Brain pericyte (primary cell): ENCODE measurements around the gene DLG1.
A peak's percentile ranks its signal among the peaks of the same experiment; 100 is the strongest.
"Not testable (repeated sequence)": the region's sequence is repeated elsewhere in the genome, so short reads cannot be mapped to it uniquely, and the experiment has no call there.

Source experiments
- DNase-seq: peaks from one replicate; pipeline ENCODE4 v3.0.0-alpha.2; 2012; ENCODE audit warnings: low read depth, low spot score

Gene DLG1

DNA sequence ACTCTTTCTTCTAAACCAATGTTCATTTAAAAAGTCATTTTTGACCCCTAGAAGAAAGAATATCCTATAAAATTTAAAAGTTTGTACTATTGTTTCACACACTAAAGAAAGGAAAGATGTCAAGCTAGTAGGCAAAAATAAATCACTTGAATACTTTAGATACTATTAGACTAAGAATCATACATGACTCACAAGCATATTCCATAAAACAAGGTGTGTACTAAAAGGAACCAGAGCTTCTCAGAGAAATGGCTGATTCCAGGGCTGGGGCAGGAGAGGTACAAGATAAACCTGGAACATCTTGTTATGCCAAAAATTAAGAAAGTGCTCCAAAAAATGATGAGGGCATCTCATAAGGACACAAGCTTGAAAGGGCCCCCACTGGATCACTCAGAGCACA is 8.7 kb downstream of the DLG1 start:
- DNase-seq: no peak

DNA sequence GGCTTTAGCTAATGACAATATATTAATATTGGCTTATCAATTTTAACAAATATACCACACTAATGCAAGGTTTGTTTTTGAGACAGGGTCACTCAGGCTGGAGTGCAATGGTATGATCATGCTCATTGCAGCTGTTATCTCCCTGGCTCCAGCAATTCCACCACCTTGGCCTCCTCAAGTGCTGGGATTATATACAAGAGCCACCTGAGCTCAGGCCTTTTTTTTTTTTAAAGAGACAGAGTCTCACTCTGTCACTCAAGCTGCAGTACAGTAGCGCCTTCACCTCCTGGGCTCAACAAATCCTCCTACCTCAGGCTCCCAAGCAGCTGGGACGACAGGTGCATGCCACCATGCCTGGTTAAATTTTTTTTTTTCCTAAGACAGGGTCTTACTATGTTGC is 11.7 kb downstream of the DLG1 start:
- no peak for DNase-seq

DNA sequence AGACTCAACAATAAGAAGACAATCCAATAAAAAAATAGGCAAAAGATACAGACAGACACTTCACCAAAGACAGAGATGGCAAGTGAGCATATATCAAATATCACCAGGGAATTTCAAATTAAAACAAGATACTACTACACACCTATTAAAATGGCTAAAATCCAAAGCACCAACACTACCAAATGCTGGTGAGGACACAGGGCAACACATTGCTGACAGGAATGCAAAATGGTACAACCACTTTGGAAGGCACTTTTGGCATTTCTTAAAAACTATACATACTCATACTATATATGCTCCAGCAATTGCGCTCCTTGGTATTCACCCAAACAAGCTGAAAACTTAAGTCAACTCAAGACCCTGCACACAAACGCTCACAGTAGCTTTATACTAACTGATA is 12.9 kb downstream of the DLG1 start:
- no peak for DNase-seq

DNA sequence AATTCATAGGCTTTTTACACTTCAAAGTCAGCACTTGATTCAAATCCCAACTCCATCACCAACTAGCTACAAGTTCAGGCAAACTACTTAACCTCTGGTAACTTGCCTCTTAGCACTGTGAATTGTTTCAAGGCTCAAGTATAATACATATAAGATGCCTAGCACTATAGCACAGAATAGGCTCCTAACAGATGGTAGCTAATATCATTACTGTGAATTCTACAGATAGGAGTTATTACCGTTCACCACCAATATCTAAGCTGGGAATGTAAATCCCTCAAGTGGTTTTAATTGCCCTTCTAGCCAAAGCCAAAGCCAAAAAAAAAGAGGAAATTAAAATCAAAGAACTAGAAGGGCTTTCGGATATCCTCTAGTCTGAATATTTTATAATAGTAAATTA is 15.4 kb downstream of the DLG1 start:
- no peak for DNase-seq

DNA sequence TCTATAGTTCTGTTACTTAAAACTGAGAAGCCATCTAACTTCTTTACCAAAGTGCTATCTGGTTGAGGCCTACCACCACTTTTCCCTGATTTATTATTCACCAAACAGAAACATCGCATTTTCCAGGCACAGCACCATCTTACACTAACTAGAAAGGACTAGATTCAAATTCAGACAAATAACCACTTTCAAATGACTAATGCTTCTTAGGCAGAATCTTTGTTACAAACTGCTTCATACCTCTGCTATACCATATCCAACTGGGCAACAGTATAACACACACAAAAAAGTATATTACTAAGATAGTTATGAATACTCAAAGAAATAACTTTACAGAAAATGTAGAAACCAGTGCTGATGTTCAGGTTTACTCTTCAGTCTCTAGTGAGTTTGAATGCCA is 16.6 kb downstream of the DLG1 start:
- DNase-seq: no peak

DNA sequence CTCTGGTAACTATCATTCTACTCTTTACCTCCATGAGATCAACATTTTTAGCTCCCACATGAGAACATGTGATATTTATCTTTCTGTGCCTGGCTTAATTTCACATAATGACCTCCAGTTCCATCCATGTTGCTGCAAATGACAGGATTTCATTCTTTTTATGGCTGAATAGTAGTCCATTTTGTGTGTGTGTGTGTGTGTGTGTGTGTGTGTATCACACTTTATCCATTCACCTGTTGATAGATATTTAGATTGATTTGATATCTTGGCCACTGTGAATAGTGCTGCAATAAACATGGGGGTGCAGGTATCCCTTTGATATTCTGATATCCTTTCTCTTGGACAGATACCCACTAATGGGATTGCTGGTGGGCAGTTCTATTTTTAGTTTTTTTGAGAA is 18.3 kb downstream of the DLG1 start:
- DNase-seq: no peak

DNA sequence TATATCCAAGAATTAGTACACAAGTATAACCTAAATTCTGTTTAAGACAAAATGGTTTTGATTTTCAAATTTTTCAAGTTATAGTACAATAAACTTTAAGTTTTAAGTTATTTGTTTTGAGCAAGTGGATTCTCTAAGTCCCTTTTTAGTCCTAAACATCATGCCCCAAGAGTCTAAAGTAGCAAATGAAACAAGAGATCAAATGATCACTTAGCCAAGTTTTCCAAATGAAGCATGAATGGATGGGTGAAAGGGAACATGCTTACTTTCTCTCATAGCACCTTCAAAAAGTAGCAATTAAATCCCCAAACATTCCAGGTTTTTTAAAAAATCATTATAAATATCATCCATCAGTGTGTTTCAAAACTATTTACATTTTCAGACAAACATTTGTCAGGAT is 19.5 kb downstream of the DLG1 start:
- DNase-seq: no peak

DNA sequence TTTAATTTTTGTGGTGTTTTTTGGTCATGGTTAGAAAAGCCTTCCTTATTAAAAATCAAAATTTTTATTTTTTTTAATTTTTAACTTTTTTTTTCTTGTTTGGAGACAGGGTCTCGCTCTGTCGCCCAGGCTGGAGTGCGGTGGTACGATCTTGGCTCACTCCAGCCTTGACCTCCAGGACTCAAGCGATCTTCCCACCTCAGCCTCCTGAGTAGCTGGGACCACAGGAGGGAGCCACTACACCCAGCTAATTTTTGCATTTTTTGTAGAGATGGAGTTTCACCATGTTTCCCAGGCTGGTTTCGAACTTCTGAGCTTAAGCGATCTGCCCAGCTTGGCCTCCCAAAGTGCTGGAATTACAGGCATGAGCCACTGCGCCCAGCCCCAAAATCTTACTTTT is 21.6 kb downstream of the DLG1 start:
- not testable (repeated sequence) for DNase-seq

DNA sequence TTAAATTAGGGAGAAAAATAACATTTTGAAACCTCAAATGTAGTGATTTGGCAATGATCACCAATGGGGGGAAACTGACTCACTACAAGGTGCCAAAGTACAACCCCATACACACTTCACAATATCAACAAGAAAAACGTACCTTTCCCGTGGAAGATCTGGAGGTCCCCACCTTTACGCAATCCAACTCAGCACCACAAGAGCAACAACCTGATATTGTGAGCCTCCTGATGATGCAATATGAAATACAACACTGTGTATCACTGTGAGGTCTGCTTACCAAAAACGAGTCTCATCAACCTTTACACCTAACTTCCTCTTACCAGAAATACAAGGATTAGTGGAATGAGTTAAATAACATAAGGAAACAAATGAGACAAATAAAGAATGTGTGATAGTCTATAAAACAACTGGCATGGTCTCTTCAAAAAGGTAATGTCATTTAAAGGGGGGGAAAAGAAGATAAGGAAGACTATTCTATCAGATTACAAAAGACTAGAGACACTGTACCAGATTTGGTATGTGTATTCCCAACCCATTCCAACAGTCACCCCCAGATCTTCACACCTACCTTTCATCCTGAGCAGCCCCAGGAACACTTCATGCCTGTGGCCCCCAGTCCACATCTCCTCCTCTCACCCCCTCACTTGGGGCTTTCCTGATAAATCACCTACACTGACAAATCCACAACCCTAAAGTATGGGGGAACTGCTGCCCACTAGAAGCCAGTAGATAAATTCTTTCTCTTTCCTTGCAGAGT is 27.7 kb downstream of the DLG1 start:
- DNase-seq: no peak

DNA sequence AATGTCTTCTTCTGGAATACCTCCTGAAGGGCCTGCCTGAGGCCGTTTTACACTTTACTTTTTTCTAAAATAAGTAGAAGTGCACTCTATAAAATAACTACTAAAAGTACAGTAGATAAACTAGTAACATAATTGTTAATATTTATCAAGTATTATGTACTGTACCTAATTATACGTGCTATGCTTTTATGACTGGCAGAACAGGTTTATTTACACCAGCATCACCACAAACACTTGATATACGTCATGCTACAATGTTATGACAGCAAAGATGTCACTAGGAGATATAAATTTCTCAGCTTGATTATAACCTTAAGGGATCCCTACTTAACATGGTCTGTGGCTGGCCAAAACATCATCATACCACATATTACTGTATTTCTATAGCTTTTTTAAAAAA is 29.4 kb downstream of the DLG1 start:
- DNase-seq: no peak

DNA sequence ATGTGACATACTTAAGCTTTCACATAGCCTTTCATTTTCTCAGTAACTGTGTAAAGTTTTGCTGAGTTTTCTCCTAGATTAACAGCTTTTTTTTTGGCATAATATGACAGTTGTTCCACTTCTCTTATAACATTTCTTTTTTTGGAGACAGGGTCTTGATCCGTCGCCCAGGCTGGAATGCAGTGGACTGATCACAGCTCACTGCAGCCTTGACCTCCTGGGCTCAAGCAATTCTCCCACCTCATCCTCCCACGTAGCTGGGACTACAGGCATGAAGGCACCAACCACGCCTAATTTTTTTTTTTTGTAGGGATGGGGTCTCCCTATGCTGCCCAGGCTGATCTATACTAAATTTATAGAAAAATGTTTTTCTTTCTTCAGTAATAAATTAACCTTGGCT is 30.1 kb downstream of the DLG1 start:
- DNase-seq: no peak

DNA sequence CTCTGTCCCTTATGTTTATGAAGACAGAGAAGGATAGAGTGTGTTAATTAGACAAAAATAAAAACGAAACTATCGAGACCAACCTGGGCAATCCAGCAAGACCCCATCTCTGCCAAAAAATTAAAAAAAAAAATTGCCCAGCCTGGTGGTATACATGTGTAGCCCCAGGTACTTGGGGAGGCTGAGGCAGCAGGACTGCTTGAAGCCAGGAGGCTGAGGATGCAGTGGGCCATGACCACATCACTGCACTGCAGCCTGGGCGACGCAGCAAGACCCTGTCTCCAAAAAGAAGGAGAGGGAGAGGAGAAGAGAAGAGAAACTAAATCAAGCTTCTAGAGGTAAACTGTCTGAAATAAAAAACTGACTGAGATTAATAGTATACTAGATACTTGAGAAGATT is 32.1 kb downstream of the DLG1 start:
- DNase-seq: no peak

DNA sequence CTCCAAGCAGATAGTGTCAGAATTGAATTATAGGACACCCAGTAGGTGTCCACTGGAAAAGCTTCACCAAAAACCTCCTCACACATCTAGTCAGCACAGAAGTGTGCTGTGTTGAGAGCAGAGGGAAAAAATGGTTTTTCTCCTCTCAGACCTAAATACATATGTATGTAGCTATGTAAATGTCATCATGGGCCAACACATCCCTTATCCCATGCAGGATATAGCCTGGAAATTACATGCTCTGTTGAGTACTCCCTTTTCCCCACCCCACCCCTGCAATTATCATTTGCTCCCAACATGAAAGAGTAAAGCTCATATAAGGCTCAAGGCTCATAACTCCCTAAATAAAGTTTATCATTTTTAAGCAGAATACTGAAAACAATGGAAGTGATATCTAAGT is 35.7 kb downstream of the DLG1 start:
- DNase-seq: no peak

DNA sequence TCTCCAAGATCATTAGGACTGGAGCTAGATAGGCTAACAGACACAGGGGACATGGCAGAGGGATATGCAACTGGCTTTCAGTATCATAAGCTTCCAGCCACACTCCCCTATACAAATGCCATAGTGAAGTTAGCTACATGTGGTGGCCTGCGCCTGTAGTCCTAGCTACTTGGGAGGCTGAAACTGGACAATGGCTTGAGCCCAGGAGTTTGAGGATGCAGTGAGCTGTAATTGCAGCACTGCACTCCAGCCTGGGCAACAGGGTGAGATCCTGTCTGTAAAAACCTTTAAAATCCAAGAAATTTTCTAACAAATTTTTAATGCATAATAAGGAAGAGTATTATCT is 37.3 kb downstream of the DLG1 start:
- no peak for DNase-seq

DNA sequence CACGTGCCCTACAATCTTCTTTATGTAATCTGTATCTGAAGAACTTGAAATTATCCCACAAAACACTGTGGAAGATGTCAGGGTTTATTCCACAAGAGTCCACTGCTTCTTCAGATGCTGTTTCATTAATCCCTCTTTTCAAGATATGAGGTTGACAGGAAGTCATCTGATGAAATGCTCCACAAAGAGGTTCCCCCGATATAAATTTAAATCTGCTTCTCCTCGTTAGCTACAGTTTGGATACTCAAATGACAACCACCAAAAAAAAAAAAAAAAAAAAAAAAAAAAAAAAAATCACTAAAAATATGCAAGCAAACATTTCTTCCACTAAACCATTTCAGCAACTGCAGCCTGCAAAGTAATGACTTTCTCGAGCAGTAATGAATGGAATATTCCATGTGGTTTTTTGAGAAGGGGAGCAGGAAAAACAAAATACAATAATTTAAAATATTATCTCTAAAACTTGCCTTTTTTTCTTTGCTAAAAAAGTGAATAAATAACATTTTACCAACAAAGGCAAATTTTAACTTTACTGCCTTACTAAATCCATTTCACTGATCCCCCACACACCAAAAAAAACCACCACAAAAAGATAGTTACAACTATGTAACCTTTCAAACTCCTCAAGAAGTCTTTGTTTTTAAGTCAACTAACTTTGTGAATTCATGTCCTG is 37.8 kb downstream of the DLG1 start:
- no peak for DNase-seq

DNA sequence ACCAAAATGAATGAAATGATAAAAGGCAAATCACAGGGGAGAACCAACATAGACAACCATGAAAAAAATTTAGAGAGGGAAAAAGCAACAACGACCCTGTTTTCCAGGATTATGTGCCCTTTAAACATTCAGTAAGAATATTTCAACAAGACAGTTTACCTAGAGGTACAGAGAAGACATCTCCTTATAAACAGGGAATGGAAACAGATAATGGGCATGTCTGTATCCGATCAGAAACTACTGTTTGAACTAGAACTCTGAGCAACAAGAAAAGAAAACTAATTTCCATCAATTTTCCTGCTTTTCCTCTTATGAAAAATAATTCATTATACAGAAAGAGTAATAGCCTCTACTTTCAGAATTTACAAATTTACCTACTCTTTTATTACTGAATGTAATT is 39.3 kb downstream of the DLG1 start:
- DNase-seq: no peak

DNA sequence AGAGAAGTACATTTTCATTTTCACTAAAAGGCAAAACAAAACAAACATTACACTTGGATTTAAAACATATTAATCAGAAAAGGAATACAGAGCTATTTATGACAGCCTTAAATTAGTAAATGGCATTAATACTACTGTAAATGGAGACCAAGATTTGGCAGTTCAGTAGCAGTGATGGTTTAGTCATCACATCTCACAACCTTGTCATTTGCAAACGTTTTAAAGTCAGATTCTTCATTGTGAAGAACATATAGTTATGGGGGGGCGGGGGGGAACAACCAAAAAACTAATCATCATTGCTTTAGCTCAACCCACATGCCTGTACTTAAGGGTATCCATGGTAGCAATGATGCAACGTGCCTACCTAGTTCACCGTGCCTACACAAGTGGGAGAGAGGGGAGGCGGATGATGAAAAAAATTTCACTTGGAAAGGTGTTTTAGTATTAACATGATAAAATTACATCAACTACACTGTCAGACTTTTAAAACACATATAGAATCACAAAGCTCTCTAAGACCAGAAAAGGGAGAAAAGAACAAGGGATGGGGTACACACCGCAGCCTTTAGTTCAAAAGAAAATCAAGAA is 40.1 kb downstream of the DLG1 start:
- DNase-seq: no peak

DNA sequence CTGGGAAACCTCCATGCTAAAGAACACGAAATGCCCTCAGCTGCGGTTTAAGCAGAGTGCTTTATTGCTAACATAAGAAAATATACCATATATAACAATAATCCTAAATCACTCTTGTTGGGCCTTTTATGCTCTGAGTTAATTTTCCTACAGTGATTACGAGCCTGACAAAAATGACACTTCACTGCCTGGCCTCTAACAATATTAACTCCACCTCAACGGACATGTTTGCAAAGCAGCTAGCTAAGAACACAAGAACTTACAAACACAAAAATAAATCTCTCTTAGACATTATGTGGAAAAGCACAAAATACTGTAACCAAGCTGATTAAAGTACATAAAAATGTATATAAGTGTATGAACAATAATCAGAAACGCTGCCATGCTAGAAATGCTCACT is 40.7 kb downstream of the DLG1 start:
- DNase-seq: no peak

DNA sequence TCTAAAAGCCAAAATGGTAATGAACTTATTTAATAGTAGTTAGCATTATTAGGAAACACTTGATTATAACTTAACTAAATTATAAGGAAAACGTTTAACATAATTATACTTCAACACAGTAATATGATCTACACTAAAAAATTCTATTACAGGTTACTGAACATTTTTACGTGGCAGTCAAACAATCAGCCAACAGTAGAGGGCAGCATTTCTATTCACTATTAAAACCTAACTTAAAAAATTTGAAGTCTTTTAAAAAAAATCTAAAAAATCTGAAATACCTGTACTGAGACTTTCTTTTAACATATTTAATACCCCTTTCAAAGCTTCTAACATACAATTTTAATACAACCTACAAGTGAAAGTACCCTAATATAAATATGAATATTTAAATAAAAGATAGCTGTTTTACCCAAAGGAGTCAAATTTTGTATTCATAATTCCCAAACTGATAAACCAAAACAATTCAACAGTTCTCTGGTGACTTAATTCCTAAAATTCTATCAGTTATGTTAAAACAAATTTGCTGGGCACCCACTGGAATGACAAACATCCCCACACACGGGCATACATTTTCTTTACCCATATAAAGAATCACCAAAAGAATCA is 41.5 kb downstream of the DLG1 start:
- peak; percentile 7 for DNase-seq

DNA sequence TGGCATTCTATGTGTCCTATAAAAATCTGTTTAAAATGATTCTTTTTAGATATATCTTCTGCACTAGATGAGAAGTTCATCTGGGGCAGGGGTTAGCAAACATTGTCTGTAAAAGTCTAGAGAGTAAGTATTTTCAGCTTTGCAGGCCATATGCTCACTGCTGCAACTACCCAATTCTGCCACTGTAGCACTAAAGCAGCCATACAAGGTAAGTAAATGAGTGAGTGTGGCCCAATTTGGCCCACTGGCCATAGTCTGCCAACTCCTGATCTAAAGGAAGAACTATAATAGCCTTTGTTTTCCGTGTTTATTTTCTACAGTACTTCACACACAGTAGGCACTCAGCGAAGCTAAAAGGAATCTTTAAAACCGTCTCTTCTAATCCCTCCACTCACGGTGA is 42.3 kb downstream of the DLG1 start:
- no peak for DNase-seq

DNA sequence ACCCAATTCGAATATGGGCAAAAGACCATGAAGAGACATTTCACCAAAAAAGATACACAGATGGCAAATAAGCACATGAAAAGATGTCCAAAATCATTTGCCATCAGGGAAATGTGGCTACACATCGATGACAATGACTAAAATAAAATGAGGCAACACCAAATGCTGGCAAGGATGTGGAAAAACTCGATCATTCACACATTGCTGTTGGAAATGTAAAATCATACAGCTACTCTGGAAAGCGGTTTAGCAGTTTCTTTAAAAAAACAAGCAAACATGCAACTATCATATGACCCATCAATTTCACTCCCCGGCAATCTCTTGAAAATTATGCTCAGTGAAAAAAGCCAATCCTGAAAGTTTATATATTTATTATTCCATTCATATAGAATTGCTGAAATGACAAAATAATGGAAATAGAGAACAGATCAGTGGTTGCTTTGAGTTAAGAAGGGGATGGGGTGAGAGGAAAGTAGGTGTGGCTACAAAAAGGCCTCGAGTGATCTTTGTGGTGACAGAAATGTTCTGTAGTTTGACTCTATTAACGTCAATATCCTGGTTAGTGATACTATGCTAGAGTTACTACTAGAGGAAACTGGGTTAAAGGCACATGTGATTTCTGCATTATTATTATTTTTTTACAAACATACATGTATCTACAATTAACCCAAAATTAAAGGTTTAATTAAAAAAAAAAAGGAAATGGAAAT is 45.0 kb downstream of the DLG1 start:
- DNase-seq: no peak

DNA sequence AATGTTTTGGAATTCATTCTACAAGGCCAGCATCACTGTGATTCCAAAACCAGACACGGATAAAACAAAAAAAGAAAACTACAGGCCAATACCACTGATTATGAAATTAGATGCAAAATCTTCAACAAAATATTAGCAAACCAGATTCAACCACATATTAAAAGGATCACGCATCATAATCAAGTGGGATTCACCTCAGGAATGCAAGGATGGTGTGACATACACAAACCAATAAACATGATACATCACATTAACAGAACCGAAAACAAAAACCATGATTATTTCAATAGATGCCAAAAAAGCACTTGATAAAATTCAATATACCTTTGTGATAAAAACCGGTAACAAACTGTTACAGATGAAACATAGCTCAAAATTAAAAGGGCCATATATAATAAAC is 48.9 kb downstream of the DLG1 start:
- no peak for DNase-seq
